HCT116 (cell line): Measurements from ENCODE around the gene NPC2. TPM values are rescaled to one million over a fixed set of nuclear protein-coding genes. Genes with fewer than 3 reads are reported as not detected.

Experiments used
- ATAC-seq: fragments of 200-7000 bp; cut with Tn5 transposase; 2 replicates; pipeline ENCODE4 v1.9.1; 2020; ENCODE audit warnings: mild to moderate bottlenecking, moderate library complexity
- BruUV-seq: library from RNA; stranded (reverse); fragments of 400-500 nt; replicated peaks from 2 replicates; lab custom pipeline; 2021; lab: Mats Ljungman, UMichigan
- CTCF ChIA-PET: fragments of 300-600 bp; sonication (Branson Sonifier 250); formaldehyde crosslinking; loops from one replicate; lab custom pipeline; 2021; ENCODE audit warnings: antibody characterized with exemption; lab: Charles Lee
- POLR2A ChIA-PET: fragments of 300-600, 350-600 bp; sonication (Branson Sonifier 250); formaldehyde crosslinking; loops from one replicate; lab custom pipeline; 2021; ENCODE audit warnings: antibody characterized with exemption; lab: Charles Lee
- RAD21 ChIA-PET, 2 experiments: fragments of 300-600 bp; sonication (Branson Sonifier 250); formaldehyde crosslinking; loops; one replicate each; lab custom pipeline; 2023; ENCODE audit warnings: low total read pairs in 2 of 2; ENCODE audit not compliant: uncharacterized antibody in 2 of 2, unreplicated experiment in 2 of 2, low non-redundant PET in 1 of 2; lab: Charles Lee
- DNase-seq: peaks from one replicate; pipeline ENCODE4 v3.0.0-alpha.2; 2010; ENCODE audit warnings: low read depth, low spot score
- H2AFZ ChIP-seq: fragments of 200-600 bp; shearing (Covaris generic), sonication (generic); 2 replicates; pipeline ENCODE4 v1.6.1; 2017; ENCODE audit warnings: low read depth, mixed run types, mixed read lengths, antibody characterized with exemption, low read length; ENCODE audit not compliant: poor library complexity, severe bottlenecking
- H3K27ac ChIP-seq: 2 replicates; pipeline ENCODE4 v1.5.1; 2012; ENCODE audit warnings: low read depth, low read length
- H3K27me3 ChIP-seq: fragments of 200-600 bp; sonication (generic); 2 replicates; pipeline ENCODE4 v1.6.1; 2016; ENCODE audit warnings: mixed run types, low read length, mixed read lengths; ENCODE audit not compliant: insufficient read depth
- H3K36me3 ChIP-seq, 2 experiments: fragments of 200-500 bp in 1 of 2; fragments of 200-600 bp in 1 of 2; sonication (Bioruptor generic) in 1 of 2; sonication (generic) in 1 of 2; 2 replicates each; pipeline versions ENCODE4 v1.5.1 to v1.6.1; 2014 to 2016; ENCODE audit warnings: low read length in 2 of 2, inconsistent platforms in 1 of 2, mixed read lengths in 1 of 2, mixed run types in 1 of 2; ENCODE audit not compliant: insufficient read depth in 2 of 2, control insufficient read depth in 1 of 2
- H3K4me1 ChIP-seq, 2 experiments: fragments of 200-600 bp in 1 of 2; sonication (generic) in 1 of 2; 2 replicates each; pipeline versions ENCODE4 v1.5.1 to v1.6.1; 2012 to 2017; ENCODE audit warnings: low read length in 2 of 2, inconsistent platforms in 1 of 2, mild to moderate bottlenecking in 1 of 2, mixed read lengths in 1 of 2, mixed run types in 1 of 2, moderate library complexity in 1 of 2; ENCODE audit not compliant: insufficient read depth in 2 of 2, control insufficient read depth in 1 of 2
- H3K4me2 ChIP-seq: fragments of 200-600 bp; sonication (generic); 2 replicates; pipeline ENCODE4 v1.6.1; 2017; ENCODE audit warnings: mixed run types, low read length, mixed read lengths
- H3K4me3 ChIP-seq, 2 experiments: fragments of 200-600 bp in 1 of 2; sonication (generic) in 1 of 2; replicated peaks in 1 of 2; 2 replicates each; pipeline ENCODE4 v1.5.1; 2011 to 2016; ENCODE audit warnings: low read length in 2 of 2, control low read depth in 1 of 2, low read depth in 1 of 2, mild to moderate bottlenecking in 1 of 2, mixed read lengths in 1 of 2, mixed run types in 1 of 2
- H3K79me2 ChIP-seq: fragments of 200-600 bp; sonication (generic); 2 replicates; pipeline ENCODE4 v1.6.1; 2017; ENCODE audit warnings: mild to moderate bottlenecking, mixed run types, low read length, moderate library complexity, mixed read lengths; ENCODE audit not compliant: insufficient read depth
- H3K9ac ChIP-seq: fragments of 200-600 bp; sonication (generic); 2 replicates; pipeline ENCODE4 v1.6.1; 2016; ENCODE audit warnings: low read length, mixed read lengths
- H3K9me2 ChIP-seq: fragments of 200-600 bp; sonication (generic), shearing (Covaris generic); 2 replicates; pipeline ENCODE4 v1.6.1; 2017; ENCODE audit warnings: mixed run types, mild to moderate bottlenecking, moderate library complexity; ENCODE audit not compliant: insufficient read depth
- H3K9me3 ChIP-seq, 2 experiments: fragments of 200-500 bp in 1 of 2; fragments of 200-600 bp in 1 of 2; sonication (Bioruptor generic) in 1 of 2; sonication (generic) in 1 of 2; 2 replicates each; pipeline ENCODE4 v1.6.1; 2014 to 2017; ENCODE audit warnings: low read length in 2 of 2, mixed read lengths in 2 of 2, inconsistent platforms in 1 of 2, low read depth in 1 of 2, mild to moderate bottlenecking in 1 of 2, mixed run types in 1 of 2, moderate library complexity in 1 of 2; ENCODE audit not compliant: control insufficient read depth in 1 of 2, insufficient read depth in 1 of 2
- H4K20me1 ChIP-seq: fragments of 200-600 bp; sonication (generic), shearing (Covaris generic); 2 replicates; pipeline ENCODE4 v1.6.1; 2017; ENCODE audit warnings: mixed run types, mild to moderate bottlenecking, moderate library complexity; ENCODE audit not compliant: insufficient read depth
- CBX3 ChIP-seq: IDR thresholded peaks from 2 replicates; pipeline ENCODE4 v1.6.1; 2012; ENCODE audit warnings: low read depth
- EZH2 ChIP-seq: fragments of 200-600 bp; sonication (generic); IDR thresholded peaks from 2 replicates; pipeline ENCODE4 v1.6.1; 2017; ENCODE audit warnings: antibody characterized with exemption, mixed run types
- FOSL1 ChIP-seq: IDR thresholded peaks from 2 replicates; pipeline ENCODE4 v1.6.1; 2012; ENCODE audit warnings: low read depth
- JUND ChIP-seq: IDR thresholded peaks from 2 replicates; pipeline ENCODE4 v1.6.1; 2012
- POLR2A ChIP-seq: IDR thresholded peaks from 2 replicates; pipeline ENCODE4 v1.7.0; 2011; ENCODE audit warnings: borderline replicate concordance; ENCODE audit not compliant: insufficient read depth, insufficient read length; ENCODE audit errors: extremely low read depth
- RAD21 ChIP-seq: IDR thresholded peaks from 2 replicates; pipeline ENCODE4 v1.6.1; 2012; ENCODE audit warnings: low read depth, mild to moderate bottlenecking
- SP1 ChIP-seq: IDR thresholded peaks from 2 replicates; pipeline ENCODE4 v1.6.1; 2012; ENCODE audit warnings: low read depth
- intact Hi-C: fragments of 100-400 bp; cut with micrococcal nuclease; formaldehyde crosslinking; loops from 2 replicates; pipeline ENCODE4 v1.10.0; 2022
- total RNA-seq: library from RNA; stranded (reverse); gene quantifications from one replicate; pipeline ENCODE4 v1.2.1, GENCODE V29; 2021; ENCODE audit not compliant: unreplicated experiment
- TF ChIP-seq, protein P1 (sequence below), 3 experiments: fragments of 200-600 bp in 1 of 3; sonication (generic) in 1 of 3; IDR thresholded peaks in 2 of 3; conservative IDR thresholded peaks in 1 of 3; 2 replicates each; pipeline ENCODE4 v1.5.1; 2012 to 2017; ENCODE audit warnings: low read depth in 2 of 3, low read length in 2 of 3, antibody characterized with exemption in 1 of 3, borderline replicate concordance in 1 of 3, control low read depth in 1 of 3, mild to moderate bottlenecking in 1 of 3, mixed read lengths in 1 of 3, mixed run types in 1 of 3, moderate library complexity in 1 of 3; ENCODE audit not compliant: insufficient read depth in 1 of 3
- TF ChIP-seq, protein P2 (sequence below): IDR thresholded peaks from 2 replicates; pipeline ENCODE4 v1.6.1; 2011; ENCODE audit warnings: mild to moderate bottlenecking, low read length, moderate library complexity; ENCODE audit not compliant: insufficient replicate concordance; ENCODE audit errors: extremely low read depth

Gene NPC2
- total RNA-seq, 1 experiment from 2014 or later, result 105 TPM

DNA sequence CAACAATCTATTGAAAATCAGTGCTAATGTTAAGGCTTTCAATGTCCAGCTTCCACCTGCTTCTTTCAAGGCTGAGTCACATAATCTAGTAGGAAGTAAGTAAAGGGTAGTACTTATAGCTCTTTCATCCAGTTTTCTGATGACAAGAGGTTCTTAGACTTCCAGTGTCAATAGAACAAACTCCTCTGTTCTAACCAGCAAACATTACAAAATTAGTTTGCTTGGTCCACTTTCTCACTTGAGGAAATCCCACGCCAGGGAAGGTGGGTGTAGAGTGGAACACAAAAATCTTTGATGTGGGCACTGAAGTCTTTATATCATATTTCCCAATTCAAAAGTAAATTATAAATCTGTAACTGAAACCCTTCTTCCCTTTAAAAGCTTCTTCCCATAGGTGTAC lies 2.6 kb downstream of the NPC2 start:
- H3K27me3 ChIP-seq, result no peaks in the 10 kb centered on the region
- no peak overlapping the region for H3K4me2 ChIP-seq
- no peaks in the 10 kb centered on the region for H3K9me2 ChIP-seq
- ChIA-PET CTCF (interaction anchor here (1.1 kb wide), 1 partner anchor 232 kb away, joined by 3 read pairs; no protein-coding TSS in a partner anchor), POLR2A (interaction anchor here (0.7 kb wide), 1 partner anchor 188 kb away, joined by 4 read pairs; the partner anchor contains the start of gene ABCD4), RAD21 (no interaction called here)
- H4K20me1 ChIP-seq, result no peaks in the 10 kb centered on the region
- H3K36me3 ChIP-seq, result 0 out of 4 replicates have a peak, but pooled peaks cover 0 to 1% of the 10 kb centered on the region in 2 experiments
- H3K27ac ChIP-seq, result no peak overlapping the region
- H3K79me2 ChIP-seq, result peaks cover 9% of the 10 kb centered on the region
- TF ChIP-seq RAD21 (no peak), FOSL1 (no peak)
- TF ChIP-seq, protein P1, sequence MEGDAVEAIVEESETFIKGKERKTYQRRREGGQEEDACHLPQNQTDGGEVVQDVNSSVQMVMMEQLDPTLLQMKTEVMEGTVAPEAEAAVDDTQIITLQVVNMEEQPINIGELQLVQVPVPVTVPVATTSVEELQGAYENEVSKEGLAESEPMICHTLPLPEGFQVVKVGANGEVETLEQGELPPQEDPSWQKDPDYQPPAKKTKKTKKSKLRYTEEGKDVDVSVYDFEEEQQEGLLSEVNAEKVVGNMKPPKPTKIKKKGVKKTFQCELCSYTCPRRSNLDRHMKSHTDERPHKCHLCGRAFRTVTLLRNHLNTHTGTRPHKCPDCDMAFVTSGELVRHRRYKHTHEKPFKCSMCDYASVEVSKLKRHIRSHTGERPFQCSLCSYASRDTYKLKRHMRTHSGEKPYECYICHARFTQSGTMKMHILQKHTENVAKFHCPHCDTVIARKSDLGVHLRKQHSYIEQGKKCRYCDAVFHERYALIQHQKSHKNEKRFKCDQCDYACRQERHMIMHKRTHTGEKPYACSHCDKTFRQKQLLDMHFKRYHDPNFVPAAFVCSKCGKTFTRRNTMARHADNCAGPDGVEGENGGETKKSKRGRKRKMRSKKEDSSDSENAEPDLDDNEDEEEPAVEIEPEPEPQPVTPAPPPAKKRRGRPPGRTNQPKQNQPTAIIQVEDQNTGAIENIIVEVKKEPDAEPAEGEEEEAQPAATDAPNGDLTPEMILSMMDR (IDR thresholded peaks at IDR 0.05 in 2 of 3, conservative IDR thresholded peaks at IDR 0.05 in 1 of 3; ENCODE audit: borderline replicate concordance in 1 of 3, insufficient read depth in 1 of 3, low read depth in 2 of 3, low read length in 2 of 3), result no peak
- intact Hi-C loops, result no loop called here
- DNase-seq (no peak), ATAC-seq (no peak)
- no peak overlapping the region for H2AFZ ChIP-seq
- no peak overlapping the region for H3K9ac ChIP-seq
- peaks cover 63 to 77% of the 10 kb centered on the region in 2 experiments for H3K4me1 ChIP-seq
- no peaks in the 10 kb centered on the region for H3K9me3 ChIP-seq
- no TSS peak for BruUV-seq
- H3K4me3 ChIP-seq, result no peak overlapping the region

DNA sequence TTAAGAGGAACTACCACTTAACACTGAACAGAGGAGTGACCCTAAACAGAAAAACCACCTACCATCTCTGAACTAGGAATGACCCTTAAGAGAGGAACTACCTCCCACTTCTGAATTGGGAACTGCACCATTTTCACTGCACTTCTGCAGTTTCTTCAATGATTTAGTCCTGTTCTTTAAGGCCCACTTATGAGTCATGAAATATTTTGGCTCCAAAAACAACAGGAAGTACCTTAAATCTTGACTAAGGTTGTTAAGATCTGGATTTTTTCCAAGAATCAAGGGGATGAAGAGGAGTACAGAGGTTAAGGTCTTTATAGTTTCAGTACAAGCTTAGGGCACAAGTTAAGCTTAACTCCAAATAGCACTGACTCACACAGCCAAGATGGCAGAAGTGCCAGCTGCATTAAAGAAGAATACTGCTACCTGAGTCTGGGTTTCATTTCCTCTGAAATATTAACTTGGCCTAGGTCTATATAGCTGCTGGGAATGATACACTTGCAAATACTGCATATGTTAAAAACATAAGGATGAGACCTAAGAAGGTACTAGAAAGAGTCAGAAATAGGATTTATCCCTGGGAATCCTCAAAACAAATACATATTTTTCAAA lies 4.2 kb downstream of the NPC2 start:
- no peak for ATAC-seq
- Histone ChIP-seq H3K4me1 (peaks cover 57 to 64% of the 10 kb centered on the region in 2 experiments), H3K27ac (peak overlapping the region; percentile 70), H3K9me2 (no peaks in the 10 kb centered on the region), H3K79me2 (no peaks in the 10 kb centered on the region; the same call in 1 of the 2 replicates), H3K36me3 (peaks cover 0 to 9% of the 10 kb centered on the region in 2 experiments; a peak in 1 of 4 replicates), H3K9ac (0 out of 2 replicates have a peak overlapping the region, but pooled peaks have one; percentile 6), H3K4me3 (peak overlapping the region in 1 of 2 experiments; percentile 30; a peak in 2 of 4 replicates), H3K9me3 (no peaks in the 10 kb centered on the region), H3K4me2 (peak overlapping the region; percentile 62), H3K27me3 (no peaks in the 10 kb centered on the region), H4K20me1 (no peaks in the 10 kb centered on the region)
- POLR2A ChIA-PET, result no interaction called here
- intact Hi-C loops, result no loop called here
- RAD21 ChIA-PET, result no interaction called here
- BruUV-seq, result no TSS peak
- TF ChIP-seq POLR2A (no peak), SP1 (peak; percentile 37), EZH2 (no peak), FOSL1 (peak; percentile 69), CBX3 (peak; percentile 58; the same call in 1 of the 2 replicates), JUND (peak; percentile 66)
- TF ChIP-seq, protein P2, sequence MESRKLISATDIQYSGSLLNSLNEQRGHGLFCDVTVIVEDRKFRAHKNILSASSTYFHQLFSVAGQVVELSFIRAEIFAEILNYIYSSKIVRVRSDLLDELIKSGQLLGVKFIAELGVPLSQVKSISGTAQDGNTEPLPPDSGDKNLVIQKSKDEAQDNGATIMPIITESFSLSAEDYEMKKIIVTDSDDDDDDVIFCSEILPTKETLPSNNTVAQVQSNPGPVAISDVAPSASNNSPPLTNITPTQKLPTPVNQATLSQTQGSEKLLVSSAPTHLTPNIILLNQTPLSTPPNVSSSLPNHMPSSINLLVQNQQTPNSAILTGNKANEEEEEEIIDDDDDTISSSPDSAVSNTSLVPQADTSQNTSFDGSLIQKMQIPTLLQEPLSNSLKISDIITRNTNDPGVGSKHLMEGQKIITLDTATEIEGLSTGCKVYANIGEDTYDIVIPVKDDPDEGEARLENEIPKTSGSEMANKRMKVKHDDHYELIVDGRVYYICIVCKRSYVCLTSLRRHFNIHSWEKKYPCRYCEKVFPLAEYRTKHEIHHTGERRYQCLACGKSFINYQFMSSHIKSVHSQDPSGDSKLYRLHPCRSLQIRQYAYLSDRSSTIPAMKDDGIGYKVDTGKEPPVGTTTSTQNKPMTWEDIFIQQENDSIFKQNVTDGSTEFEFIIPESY, result no peak
- TF ChIP-seq, all 23 proteins: peak for 4
- no peak overlapping the region for H2AFZ ChIP-seq
- CTCF ChIA-PET, result no interaction called here
- DNase-seq, result peak; percentile 60
